Mucosa of descending colon (tissue), 3 donors: ENCODE data around the gene ARHGAP11B. TPM values are rescaled to one million over a fixed set of nuclear protein-coding genes. Genes with fewer than 3 reads are reported as not detected.
"Not testable (repeated sequence)": the region's sequence is repeated elsewhere in the genome, so short reads cannot be mapped to it uniquely, and the experiment has no call there.

Source experiments
- ATAC-seq: fragments of 200-7000 bp; cut with Tn5 transposase; one replicate; pipeline ENCODE4 v1.9.1; 2020; ENCODE audit warnings: mild to moderate bottlenecking, moderate library complexity
- DNase-seq, 3 donors: peaks; one replicate each; pipeline ENCODE4 v3.0.0-alpha.2; 2020
- H3K36me3 ChIP-seq: fragments of 200-600 bp; one replicate; pipeline ENCODE4 v1.8.0; 2021; ENCODE audit warnings: low read depth, mild to moderate bottlenecking
- H3K4me1 ChIP-seq: fragments of 200-600 bp; one replicate; pipeline ENCODE4 v1.8.0; 2021; ENCODE audit warnings: low read depth, mild to moderate bottlenecking
- H3K4me3 ChIP-seq: fragments of 200-600 bp; one replicate; pipeline ENCODE4 v1.8.0; 2021; ENCODE audit warnings: mild to moderate bottlenecking
- H3K9me3 ChIP-seq: fragments of 200-600 bp; one replicate; pipeline ENCODE4 v1.8.0; 2021; ENCODE audit warnings: mild to moderate bottlenecking
- CTCF ChIP-seq: fragments of 200-600 bp; IDR thresholded peaks from one replicate; pipeline ENCODE4 v1.8.0; 2022; ENCODE audit warnings: antibody characterized with exemption, mild to moderate bottlenecking
- intact Hi-C, 2 donors: fragments of 100-400 bp; cut with DNase I in 1 of 2; cut with micrococcal nuclease in 1 of 2; formaldehyde crosslinking; loops; one replicate each; pipeline versions ENCODE4 v1.11.0 to v1.11.1; 2022; cut with DNase I, micrococcal nuclease
- total RNA-seq, 3 donors: library from RNA; stranded (reverse); fragmentation: NEBNext Ultra II Directional in 2 of 3; extraction: Animal tissue kit (Norgen Biotek cat#: 25700) in 2 of 3; gene quantifications; one replicate each; pipeline versions ENCODE4 v1.2.1 to v1.2.4, GENCODE V29; 2021 to 2023
- donor health status: DM: no; HTN: no; CAD: no; lungs with moderate emphysema.
- donor health status: DM: no; HTN: no; CAD: no.
- donor health status: DM: no; HTN: yes; CAD: no.

The ARHGAP11B gene

GRCh38 chr15:30670056-30670455, 44.1 kb downstream of the ARHGAP11B start:
- ATAC-seq (no peak), DNase-seq (no peak)
- TF ChIP-seq CTCF, result no peak

DNA sequence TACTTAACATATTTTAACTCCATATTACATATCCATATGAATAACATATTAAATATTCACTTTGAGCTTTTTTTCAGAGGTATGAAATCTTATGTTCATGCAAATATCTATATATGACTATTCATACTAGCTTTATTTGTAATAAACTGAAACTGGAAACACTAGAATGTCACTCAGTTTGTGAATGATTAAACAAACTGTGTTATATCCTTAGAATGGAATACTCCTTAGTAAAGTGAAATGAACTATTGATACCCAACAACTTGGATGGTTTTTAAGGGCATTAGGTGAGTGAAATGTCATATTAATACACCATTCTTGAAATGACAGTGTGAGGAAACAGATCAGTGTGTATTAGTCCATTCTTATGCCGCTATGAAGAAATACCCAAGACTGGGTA, 45.4 kb downstream of the ARHGAP11B start:
- no peak for DNase-seq
- H3K4me1 ChIP-seq, result no peaks in the 10 kb centered on the region

More at GRCh38 chr15:30670056-30670455, 44.1 kb downstream of the ARHGAP11B start:
- Histone ChIP-seq H3K4me1 (no peaks in the 10 kb centered on the region), H3K9me3 (no peaks in the 10 kb centered on the region), H3K4me3 (no peak overlapping the region), H3K36me3 (no peaks in the 10 kb centered on the region)
- intact Hi-C loops, result no loop called here

DNA sequence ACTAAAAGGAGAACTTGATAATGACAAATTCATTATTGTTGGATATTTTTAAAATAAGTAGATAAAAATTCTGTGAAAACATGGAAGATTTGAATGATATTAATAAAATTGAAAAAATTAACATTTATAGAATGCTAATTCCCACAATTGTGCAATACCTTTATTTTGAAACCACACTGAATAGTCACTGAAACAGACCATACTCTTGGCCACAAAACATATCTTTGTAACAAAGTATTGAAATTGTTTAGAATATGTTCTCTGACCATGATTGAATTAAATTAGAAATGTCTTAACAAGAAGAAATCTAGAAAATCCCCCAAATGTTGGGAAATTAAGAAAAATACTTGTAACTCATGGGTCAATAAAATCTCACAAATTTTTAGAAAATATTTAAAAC, 49.2 kb downstream of the ARHGAP11B start:
- intact Hi-C loops, result no loop called here
- no peak for TF ChIP-seq CTCF
- Histone ChIP-seq H3K36me3 (no peaks in the 10 kb centered on the region), H3K4me3 (no peak overlapping the region), H3K4me1 (no peaks in the 10 kb centered on the region), H3K9me3 (no peaks in the 10 kb centered on the region)
- no peak for DNase-seq
- no peak for ATAC-seq

More for the DNA sequence above, 45.4 kb downstream of the ARHGAP11B start:
- no peak for ATAC-seq
- no peak overlapping the region for H3K4me3 ChIP-seq
- no peaks in the 10 kb centered on the region for H3K36me3 ChIP-seq
- no peaks in the 10 kb centered on the region for H3K9me3 ChIP-seq
- intact Hi-C loops, result no loop called here
- TF ChIP-seq CTCF, result no peak

DNA sequence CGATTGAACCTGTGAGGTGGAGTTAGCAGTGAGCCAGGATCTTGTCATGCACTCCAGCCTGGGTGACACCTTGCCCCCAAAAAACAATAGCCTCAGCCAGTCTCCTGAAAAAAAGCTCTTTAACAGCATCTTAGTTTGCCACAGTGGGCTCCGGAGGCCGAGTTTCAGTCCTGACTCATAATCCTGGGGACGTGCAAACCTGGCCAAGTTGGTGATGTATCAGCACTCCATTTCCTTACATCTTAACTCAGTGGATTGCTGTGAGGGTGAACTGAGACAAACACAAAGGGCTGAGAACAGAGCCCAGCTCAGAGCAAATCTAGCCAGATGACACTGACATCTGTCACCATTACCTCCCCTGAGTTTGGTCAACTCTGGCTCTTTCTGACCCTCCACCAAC, 50.0 kb downstream of the ARHGAP11B start:
- H3K4me3 ChIP-seq, DNase-seq, H3K36me3 ChIP-seq, intact Hi-C loops, ATAC-seq, H3K4me1 ChIP-seq, H3K9me3 ChIP-seq: not testable (repeated sequence)

- DNase-seq, ATAC-seq, H3K4me1 ChIP-seq, intact Hi-C loops, H3K9me3 ChIP-seq, H3K4me3 ChIP-seq, H3K36me3 ChIP-seq: not testable (repeated sequence)
Measured at GRCh38 chr15:30680997-30681396, 55.1 kb downstream of the ARHGAP11B start.

DNA sequence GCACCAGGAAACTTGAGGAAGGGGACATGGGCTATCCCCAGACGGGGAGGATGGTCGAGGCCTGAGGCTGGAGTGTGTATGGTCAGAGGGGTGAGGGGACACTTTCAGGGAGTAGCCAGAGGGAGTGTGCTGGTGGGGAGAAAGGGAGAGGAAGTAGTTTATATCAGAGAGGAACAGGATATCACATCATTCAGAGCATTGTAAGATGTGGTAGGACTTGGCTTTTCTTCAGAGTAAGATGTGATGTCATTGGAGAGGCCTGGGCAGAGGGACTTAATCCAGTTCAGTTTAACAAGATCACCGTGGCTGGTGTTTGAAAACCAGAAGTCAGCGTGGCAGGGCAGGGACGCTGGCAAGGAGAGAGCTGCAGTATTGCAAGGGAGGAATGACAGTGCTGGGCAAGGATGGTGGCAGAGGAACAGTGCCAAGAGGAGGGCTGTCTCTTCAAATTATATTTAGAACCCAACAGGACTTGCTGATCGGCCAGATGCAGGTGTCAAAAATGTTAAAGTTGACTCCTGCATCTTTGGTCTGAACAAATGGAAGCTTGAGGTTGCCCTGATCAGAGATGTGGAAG, 59.9 kb downstream of the ARHGAP11B start:
- DNase-seq, H3K4me3 ChIP-seq, H3K9me3 ChIP-seq, H3K4me1 ChIP-seq, ATAC-seq, intact Hi-C loops, H3K36me3 ChIP-seq: not testable (repeated sequence)

DNA sequence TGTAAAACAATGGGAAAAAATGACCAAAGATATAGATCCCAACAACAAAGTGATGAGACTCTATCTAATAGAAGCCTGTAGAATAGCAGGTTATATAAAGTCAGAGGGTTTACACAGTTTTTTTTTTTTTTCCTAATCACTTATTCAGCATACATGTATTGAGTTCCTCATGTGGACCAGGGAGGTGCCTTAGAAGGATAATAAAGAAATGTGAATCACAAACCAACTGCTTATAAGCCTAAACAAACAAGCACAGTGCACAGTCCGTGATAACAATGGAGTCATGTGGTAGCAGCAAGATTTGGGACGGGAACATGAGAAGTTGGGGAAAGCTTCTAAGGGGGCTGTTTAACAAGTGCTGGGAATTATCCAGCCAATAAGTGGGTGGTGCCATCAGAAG, 60.7 kb downstream of the ARHGAP11B start:
- H3K36me3 ChIP-seq, H3K9me3 ChIP-seq, H3K4me1 ChIP-seq, H3K4me3 ChIP-seq, DNase-seq, intact Hi-C loops: not testable (repeated sequence)
- ATAC-seq, result peak; percentile 45

Other genes starting within 250 kb of the ARHGAP11B start
- gene CHRFAM7A, start 232.6 kb upstream of the ARHGAP11B start, total RNA-seq, result 1 to 10 TPM in 2 of 3 donors, under 1 TPM in 1; 0.90 to 2.0 (median 1.4) TPM
- 1 to 10 TPM; 1.8 to 3.6 (median 2.5) TPM for gene GOLGA8R, start 211.9 kb upstream of the ARHGAP11B start, total RNA-seq
- 1 to 10 TPM in 2 of 3 donors, under 1 TPM in 1; 0.75 to 5.5 (median 1.5) TPM for gene GOLGA8Q, start 74.1 kb upstream of the ARHGAP11B start, total RNA-seq
- gene GOLGA8H, start 22.1 kb upstream of the ARHGAP11B start, total RNA-seq, result under 1 TPM in 2 of 3 donors, not detected in 1; 0.19 to 0.20 TPM